Mucosa of stomach (tissue), 1 donor: ENCODE measurements around the gene ACSS1.

Experiments used
- H3K27me3 ChIP-seq: one replicate; pipeline ENCODE4 v1.7.0; 2013; ENCODE audit warnings: mild to moderate bottlenecking, low read length; ENCODE audit not compliant: control insufficient read depth, insufficient read depth
- H3K36me3 ChIP-seq: one replicate; pipeline ENCODE4 v1.7.0; 2013; ENCODE audit warnings: low read length; ENCODE audit not compliant: control insufficient read depth, insufficient read depth
- H3K4me1 ChIP-seq: one replicate; pipeline ENCODE4 v1.7.0; 2013; ENCODE audit warnings: mild to moderate bottlenecking, low read length; ENCODE audit not compliant: control insufficient read depth, insufficient read depth
- H3K4me3 ChIP-seq: one replicate; pipeline ENCODE4 v1.7.0; 2013; ENCODE audit warnings: low read length
- H3K9ac ChIP-seq: one replicate; pipeline ENCODE4 v1.7.0; 2013; ENCODE audit warnings: mild to moderate bottlenecking, low read length, moderate library complexity
- H3K9me3 ChIP-seq: one replicate; pipeline ENCODE4 v1.7.0; 2013; ENCODE audit warnings: mild to moderate bottlenecking, low read length, moderate library complexity; ENCODE audit not compliant: control insufficient read depth
- donor health status: Pancreatic carcinoma.

Gene ACSS1

DNA sequence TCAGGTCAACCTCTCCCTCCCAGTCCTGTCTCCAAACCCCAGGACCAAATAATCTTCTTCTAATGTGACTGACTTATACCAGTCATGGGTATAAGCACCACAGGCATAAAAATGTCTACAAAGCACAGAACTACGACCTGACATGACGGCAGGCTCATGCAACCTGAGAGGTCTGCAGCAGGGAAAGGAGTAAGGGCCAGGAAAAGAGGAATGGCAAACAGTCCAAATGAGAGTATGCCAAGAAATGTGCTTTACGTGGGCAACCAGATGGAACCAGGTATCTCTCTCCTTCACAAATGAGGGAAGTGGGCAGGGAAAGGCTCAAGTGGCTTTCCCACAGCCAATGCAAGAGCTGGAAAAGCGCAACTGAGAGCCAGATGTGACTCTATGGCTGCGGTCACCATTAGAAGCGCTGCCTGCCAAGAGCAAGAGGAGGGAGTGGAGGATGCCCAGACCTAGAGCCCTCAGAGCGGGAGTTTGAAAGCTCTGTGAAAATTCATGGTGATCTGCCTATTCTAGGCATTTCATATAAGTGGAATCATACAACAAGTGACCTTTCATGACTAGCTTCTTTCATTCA lies 71.4 kb downstream of the ACSS1 start:
- no peaks in the 10 kb centered on the region for H3K36me3 ChIP-seq
- no peak overlapping the region for H3K9ac ChIP-seq
- H3K4me1 ChIP-seq, result peaks cover 8% of the 10 kb centered on the region
- H3K9me3 ChIP-seq, result no peaks in the 10 kb centered on the region
- no peaks in the 10 kb centered on the region for H3K27me3 ChIP-seq
- no peak overlapping the region for H3K4me3 ChIP-seq

DNA sequence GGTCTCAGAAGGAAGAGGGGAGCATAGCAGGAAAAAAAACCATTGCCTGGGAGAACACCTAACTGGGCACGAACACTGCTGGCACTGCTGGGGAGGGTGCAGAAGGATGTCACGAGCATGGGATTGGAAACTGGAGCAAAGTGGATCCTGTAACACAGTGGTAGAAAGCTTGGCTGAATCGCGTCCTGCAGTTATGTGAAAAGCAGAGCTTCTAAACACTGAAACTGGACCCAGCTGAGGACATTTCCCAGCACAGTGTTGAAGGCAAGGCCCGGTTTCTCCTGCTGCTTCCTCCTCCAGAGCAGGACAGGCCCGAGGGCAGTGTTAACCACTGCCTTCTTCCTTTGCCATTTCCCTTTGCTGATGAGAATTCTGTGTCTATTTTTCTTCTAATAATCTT lies 72.1 kb downstream of the ACSS1 start:
- Histone ChIP-seq H3K36me3 (no peaks in the 10 kb centered on the region), H3K9me3 (no peaks in the 10 kb centered on the region), H3K9ac (no peak overlapping the region), H3K27me3 (no peaks in the 10 kb centered on the region), H3K4me3 (no peak overlapping the region), H3K4me1 (peaks cover under 1% of the 10 kb centered on the region)

DNA sequence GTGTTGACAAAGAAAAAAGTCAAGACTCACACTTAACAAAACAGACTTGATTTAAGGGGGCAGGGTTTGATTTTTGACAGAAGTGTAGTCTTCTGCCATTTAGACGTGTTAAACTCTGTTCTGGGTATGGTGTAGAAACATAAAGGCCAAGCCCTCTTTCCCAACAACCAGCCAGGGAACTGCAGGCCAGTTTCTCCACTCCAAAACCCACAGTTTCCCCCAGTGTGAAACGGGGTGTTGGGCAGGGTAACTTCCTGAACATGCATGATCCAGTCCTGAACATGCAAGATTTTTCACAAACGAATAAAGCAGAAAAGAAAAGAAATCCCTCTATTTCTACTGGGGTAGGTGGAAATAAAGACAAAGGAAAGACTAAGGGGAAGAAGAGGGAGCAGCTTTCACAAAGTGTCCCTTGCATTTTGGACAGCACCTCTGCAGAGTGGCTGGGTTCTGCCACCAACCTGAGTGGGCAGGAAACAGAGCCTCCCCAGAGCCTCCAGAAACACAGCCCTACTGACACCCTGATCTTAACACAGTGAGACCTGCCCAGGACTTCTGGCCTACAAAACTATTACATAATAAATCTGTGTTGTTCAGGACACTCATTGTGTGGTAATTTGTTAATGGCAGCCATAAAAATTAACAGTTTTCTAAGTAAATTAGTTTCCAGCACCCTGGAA lies 72.8 kb downstream of the ACSS1 start:
- Histone ChIP-seq H3K9me3 (no peaks in the 10 kb centered on the region), H3K27me3 (no peaks in the 10 kb centered on the region), H3K36me3 (peaks cover 5% of the 10 kb centered on the region), H3K4me3 (no peak overlapping the region), H3K4me1 (no peaks in the 10 kb centered on the region), H3K9ac (no peak overlapping the region)

DNA sequence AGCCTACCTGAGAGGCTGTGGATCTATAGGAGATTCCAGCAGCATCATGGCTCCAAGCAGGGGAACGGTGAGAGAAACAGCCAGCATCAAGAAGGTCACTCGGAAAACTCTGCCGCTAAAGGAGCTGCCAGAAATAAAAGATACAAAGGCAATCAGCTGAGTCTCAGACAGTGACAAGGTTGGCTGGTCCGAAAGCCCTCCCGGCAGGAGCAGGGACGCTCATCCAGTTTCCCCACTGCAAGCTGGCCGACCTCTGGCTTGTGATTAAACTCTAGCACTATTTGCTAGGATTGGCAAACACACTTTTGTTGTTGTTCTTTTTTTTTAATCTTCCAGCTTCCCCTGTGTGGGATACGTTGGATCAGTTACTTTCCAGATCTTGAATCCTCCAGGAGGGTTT lies 74.0 kb downstream of the ACSS1 start:
- Histone ChIP-seq H3K36me3 (peaks cover 9% of the 10 kb centered on the region), H3K4me3 (no peak overlapping the region), H3K4me1 (no peaks in the 10 kb centered on the region), H3K9ac (no peak overlapping the region), H3K27me3 (no peaks in the 10 kb centered on the region), H3K9me3 (peaks cover 4% of the 10 kb centered on the region)

DNA sequence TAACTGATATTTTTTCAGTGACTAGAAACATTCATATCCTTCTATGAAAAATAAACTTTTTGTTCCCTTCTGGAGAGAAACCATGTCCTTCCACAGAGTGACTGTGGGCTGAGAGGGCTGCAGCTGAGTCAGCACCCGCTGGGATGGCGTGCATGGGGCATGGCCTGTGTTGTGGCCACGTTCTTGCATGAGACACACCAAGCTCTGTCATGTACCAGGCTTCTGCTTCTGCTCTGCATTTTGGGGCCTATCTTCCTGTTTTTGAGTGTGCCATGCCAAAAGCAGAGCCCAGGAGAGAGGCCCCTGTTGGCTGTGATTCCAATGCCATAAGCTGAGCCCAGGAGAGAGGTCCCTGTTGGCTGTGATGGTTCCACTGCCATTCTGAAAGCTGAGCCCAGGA lies 76.1 kb downstream of the ACSS1 start:
- Histone ChIP-seq H3K9ac (no peak overlapping the region), H3K4me1 (no peaks in the 10 kb centered on the region), H3K36me3 (peaks cover 9% of the 10 kb centered on the region), H3K27me3 (no peaks in the 10 kb centered on the region), H3K9me3 (peaks cover 4% of the 10 kb centered on the region), H3K4me3 (no peak overlapping the region)

GRCh38 chr20:24981282-24981681 lies 76.7 kb downstream of the ACSS1 start:
- Histone ChIP-seq H3K9me3 (peaks cover 4% of the 10 kb centered on the region), H3K4me3 (no peak overlapping the region), H3K27me3 (no peaks in the 10 kb centered on the region), H3K4me1 (no peaks in the 10 kb centered on the region), H3K36me3 (peaks cover 9% of the 10 kb centered on the region), H3K9ac (no peak overlapping the region)

GRCh38 chr20:24980291-24981053 lies 77.5 kb downstream of the ACSS1 start:
- Histone ChIP-seq H3K4me1 (no peaks in the 10 kb centered on the region), H3K9ac (no peak overlapping the region), H3K9me3 (peaks cover 4% of the 10 kb centered on the region), H3K4me3 (no peak overlapping the region), H3K27me3 (no peaks in the 10 kb centered on the region), H3K36me3 (peaks cover 9% of the 10 kb centered on the region)

DNA sequence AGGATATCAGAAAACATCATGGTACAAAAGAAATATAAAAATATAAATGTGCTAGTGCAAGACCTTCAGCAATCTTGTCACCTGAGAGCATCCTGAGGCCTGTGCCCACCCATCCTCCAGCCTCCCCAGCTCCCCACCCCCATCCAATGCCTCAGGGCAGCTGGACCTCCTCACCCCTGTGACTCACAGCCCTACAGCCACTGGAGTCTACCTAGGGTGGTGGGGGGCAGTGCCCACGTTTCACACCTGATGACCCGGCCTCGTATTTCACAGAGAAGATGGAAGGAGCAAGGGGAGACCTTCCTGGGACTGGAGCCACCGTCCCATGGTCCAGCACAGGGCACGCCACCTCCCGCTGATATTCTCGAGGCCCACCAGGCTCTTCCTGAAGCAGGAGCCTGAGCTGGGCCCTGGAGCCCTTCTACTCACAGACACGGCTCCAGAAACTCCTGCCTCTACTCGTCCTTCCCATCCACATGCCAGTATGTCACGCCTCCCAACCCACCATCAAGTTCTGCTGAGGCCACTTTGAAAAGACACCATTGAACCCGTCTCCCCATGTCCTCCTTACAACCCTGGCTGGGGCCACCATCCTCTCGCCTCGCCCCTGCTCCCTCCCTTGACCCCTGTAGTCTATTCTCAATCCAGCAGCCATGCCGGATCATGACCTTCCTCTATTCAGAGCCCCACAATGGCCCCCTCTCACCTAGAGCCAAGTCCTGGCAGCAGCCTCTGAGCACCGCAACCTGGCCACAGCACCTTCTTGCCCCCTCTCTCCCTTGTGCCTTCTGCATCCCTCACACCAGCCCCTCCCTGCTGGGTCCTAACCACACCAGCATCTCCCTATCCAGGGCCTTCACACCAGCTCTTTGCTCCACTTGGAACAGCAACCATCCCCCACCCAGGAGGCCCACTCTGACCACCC lies 78.6 kb downstream of the ACSS1 start:
- no peaks in the 10 kb centered on the region for H3K27me3 ChIP-seq
- H3K4me3 ChIP-seq, result no peak overlapping the region
- H3K4me1 ChIP-seq, result no peaks in the 10 kb centered on the region
- no peak overlapping the region for H3K9ac ChIP-seq
- peaks cover 9% of the 10 kb centered on the region for H3K36me3 ChIP-seq
- peaks cover 4% of the 10 kb centered on the region for H3K9me3 ChIP-seq

- H3K4me1 ChIP-seq, result no peaks in the 10 kb centered on the region
- no peak overlapping the region for H3K4me3 ChIP-seq
- peaks cover 9% of the 10 kb centered on the region for H3K36me3 ChIP-seq
- H3K9me3 ChIP-seq, result peaks cover 4% of the 10 kb centered on the region
- no peaks in the 10 kb centered on the region for H3K27me3 ChIP-seq
- H3K9ac ChIP-seq, result no peak overlapping the region
Observed at GRCh38 chr20:24978513-24978912, 79.4 kb downstream of the ACSS1 start.

GRCh38 chr20:24977797-24978196 lies 80.1 kb downstream of the ACSS1 start:
- Histone ChIP-seq H3K4me1 (no peaks in the 10 kb centered on the region), H3K9ac (no peak overlapping the region), H3K9me3 (peaks cover 4% of the 10 kb centered on the region), H3K4me3 (no peak overlapping the region), H3K27me3 (no peaks in the 10 kb centered on the region), H3K36me3 (peaks cover 9% of the 10 kb centered on the region)

DNA sequence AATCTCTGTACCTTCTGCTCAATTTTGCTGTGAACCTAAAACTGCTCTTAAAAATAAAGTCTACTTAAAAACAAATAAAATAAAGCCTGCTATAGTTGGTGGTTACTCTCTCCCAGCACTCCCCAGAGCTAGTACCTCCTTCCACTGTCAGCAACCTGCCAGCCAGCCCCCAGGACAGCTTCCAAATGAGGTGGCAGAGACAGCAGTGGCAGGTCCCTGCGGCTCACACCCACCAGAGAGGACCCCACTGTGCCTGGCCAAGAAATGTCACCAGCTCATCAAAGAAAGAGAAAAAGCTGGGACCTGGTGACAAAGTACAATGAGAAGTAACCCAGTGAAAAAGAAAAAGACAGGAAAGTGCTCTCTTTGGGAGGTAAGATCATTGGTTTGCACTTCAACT lies 80.6 kb downstream of the ACSS1 start:
- Histone ChIP-seq H3K36me3 (peaks cover 13% of the 10 kb centered on the region), H3K4me3 (no peak overlapping the region), H3K27me3 (no peaks in the 10 kb centered on the region), H3K4me1 (no peaks in the 10 kb centered on the region), H3K9ac (no peak overlapping the region), H3K9me3 (peaks cover 4% of the 10 kb centered on the region)
